NT2/D1 (cell line): ENCODE measurements around the gene ORM1.

ENCODE experiments used
- SUZ12 ChIP-seq: IDR thresholded peaks from 2 replicates; pipeline ENCODE4 v1.6.1; 2011; ENCODE audit not compliant: insufficient read length, insufficient read depth; ENCODE audit errors: extremely low read depth
- YY1 ChIP-seq: IDR thresholded peaks from 2 replicates; pipeline ENCODE4 v1.6.1; 2011; ENCODE audit not compliant: insufficient read length, insufficient read depth
- ZNF274 ChIP-seq: IDR thresholded peaks from 2 replicates; pipeline ENCODE4 v1.6.1; 2011; ENCODE audit warnings: mild to moderate bottlenecking, low read depth, low read length

GRCh38 chr9:114373960-114374730 lies 51.2 kb downstream of the ORM1 start:
- TF ChIP-seq YY1 (no peak), SUZ12 (no peak), ZNF274 (no peak)
